Measurements from ENCODE around the gene NKTR. TPM values are rescaled to one million over a fixed set of nuclear protein-coding genes. Genes with fewer than 3 reads are reported as not detected.

The NKTR gene
- total and polyA plus RNA-seq, 2 of the 13 experiments (the other 11 are each of a cell fraction or from before 2014, with no cell fraction given) = 41.3 to 59.6 TPM

DNA sequence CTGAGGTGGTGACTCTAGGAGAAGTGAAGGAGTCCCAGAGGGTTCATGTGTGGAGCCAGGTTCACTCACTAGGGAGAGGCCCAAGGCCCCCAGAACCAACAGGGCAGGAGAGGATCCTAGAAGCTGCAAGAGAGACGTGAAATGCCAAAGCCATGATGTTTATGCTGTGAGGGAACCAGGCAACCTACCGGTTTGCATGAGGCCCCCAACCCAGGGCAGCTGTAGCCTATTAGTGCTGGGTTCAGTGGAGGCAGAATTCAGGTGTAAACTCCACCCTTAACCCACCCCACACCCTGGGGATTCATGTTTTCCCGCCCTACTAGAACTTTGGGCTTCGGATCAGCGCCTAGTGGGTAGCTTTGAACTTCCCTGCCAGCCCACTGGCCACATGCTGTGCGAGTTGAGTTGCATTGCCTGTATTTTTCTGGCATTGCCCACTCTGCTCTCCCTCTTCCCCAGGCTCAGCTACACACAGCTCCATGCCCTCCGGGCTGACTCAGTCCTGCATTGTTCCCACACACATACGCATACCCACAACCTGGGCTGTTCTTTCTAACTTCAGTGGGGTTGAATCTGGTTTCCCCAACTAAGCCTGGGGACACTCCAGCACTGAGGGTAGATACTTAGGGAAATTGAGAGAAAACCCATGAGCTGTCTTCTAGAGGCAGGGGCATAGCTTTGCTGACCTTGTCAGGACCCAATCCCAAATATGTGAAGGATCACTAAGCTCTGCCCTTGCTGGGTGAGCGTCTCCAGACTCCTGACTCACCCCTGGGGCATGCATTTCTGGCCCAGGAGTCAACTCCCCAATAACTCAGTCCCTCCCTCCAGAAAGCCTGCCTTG is 51.0 kb downstream of the NKTR start (continued):
- TF ChIP-seq, protein P1, sequence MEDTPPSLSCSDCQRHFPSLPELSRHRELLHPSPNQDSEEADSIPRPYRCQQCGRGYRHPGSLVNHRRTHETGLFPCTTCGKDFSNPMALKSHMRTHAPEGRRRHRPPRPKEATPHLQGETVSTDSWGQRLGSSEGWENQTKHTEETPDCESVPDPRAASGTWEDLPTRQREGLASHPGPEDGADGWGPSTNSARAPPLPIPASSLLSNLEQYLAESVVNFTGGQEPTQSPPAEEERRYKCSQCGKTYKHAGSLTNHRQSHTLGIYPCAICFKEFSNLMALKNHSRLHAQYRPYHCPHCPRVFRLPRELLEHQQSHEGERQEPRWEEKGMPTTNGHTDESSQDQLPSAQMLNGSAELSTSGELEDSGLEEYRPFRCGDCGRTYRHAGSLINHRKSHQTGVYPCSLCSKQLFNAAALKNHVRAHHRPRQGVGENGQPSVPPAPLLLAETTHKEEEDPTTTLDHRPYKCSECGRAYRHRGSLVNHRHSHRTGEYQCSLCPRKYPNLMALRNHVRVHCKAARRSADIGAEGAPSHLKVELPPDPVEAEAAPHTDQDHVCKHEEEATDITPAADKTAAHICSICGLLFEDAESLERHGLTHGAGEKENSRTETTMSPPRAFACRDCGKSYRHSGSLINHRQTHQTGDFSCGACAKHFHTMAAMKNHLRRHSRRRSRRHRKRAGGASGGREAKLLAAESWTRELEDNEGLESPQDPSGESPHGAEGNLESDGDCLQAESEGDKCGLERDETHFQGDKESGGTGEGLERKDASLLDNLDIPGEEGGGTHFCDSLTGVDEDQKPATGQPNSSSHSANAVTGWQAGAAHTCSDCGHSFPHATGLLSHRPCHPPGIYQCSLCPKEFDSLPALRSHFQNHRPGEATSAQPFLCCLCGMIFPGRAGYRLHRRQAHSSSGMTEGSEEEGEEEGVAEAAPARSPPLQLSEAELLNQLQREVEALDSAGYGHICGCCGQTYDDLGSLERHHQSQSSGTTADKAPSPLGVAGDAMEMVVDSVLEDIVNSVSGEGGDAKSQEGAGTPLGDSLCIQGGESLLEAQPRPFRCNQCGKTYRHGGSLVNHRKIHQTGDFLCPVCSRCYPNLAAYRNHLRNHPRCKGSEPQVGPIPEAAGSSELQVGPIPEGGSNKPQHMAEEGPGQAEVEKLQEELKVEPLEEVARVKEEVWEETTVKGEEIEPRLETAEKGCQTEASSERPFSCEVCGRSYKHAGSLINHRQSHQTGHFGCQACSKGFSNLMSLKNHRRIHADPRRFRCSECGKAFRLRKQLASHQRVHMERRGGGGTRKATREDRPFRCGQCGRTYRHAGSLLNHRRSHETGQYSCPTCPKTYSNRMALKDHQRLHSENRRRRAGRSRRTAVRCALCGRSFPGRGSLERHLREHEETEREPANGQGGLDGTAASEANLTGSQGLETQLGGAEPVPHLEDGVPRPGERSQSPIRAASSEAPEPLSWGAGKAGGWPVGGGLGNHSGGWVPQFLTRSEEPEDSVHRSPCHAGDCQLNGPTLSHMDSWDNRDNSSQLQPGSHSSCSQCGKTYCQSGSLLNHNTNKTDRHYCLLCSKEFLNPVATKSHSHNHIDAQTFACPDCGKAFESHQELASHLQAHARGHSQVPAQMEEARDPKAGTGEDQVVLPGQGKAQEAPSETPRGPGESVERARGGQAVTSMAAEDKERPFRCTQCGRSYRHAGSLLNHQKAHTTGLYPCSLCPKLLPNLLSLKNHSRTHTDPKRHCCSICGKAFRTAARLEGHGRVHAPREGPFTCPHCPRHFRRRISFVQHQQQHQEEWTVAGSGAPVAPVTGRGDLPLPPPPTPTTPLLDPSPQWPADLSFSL (CRISPR knock-in tag; IDR thresholded peaks at IDR 0.05) = no peak
- TF ChIP-seq ZNF343 (CRISPR knock-in tag; IDR thresholded peaks at IDR 0.05) (no peak), SOX5 (CRISPR knock-in tag; IDR thresholded peaks at IDR 0.05; ENCODE audit: borderline replicate concordance) (no peak), ZFP1 (CRISPR knock-in tag; IDR thresholded peaks at IDR 0.05) (no peak), TEAD2 (CRISPR knock-in tag; IDR thresholded peaks at IDR 0.05) (no peak), ZSCAN25 (CRISPR knock-in tag; IDR thresholded peaks at IDR 0.05) (no peak), ZNF468 (CRISPR knock-in tag; IDR thresholded peaks at IDR 0.05) (no peak)
- TF ChIP-seq, protein P2, sequence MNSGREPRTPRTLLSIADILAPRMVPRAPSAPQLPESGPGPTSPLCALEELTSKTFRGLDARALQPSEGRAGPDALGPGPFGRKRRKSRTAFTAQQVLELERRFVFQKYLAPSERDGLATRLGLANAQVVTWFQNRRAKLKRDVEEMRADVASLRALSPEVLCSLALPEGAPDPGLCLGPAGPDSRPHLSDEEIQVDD (CRISPR knock-in tag; IDR thresholded peaks at IDR 0.05; ENCODE audit: borderline replicate concordance) = no peak
